ENCODE measurements around the gene TMEM38A.

The TMEM38A gene

GRCh38 chr19:16637535-16637934 is 23.4 kb upstream of the TMEM38A start:
- no peak overlapping the region for H3K4ac ChIP-seq (ENCODE audit: low read length)
- no peak overlapping the region for H3K4me2 ChIP-seq (ENCODE audit: insufficient read depth, low read length, poor library complexity, severe bottlenecking)
- no peak overlapping the region for H3K4me3 ChIP-seq (ENCODE audit: low read length in 2 of 2)
- no peak overlapping the region for H2BK12ac ChIP-seq (ENCODE audit: low read length)
- no peak overlapping the region for H2BK120ac ChIP-seq (ENCODE audit: low read depth, low read length)
- no peak overlapping the region for H2AFZ ChIP-seq (ENCODE audit: low read length)
- no peaks in the 10 kb centered on the region for H3K27me3 ChIP-seq (ENCODE audit: control insufficient read depth in 3 of 3, insufficient read depth in 3 of 3, low read depth in 1 of 3, low read length in 3 of 3)
- H3K36me3 ChIP-seq (replicated peaks in 1 of 2; ENCODE audit: control insufficient read depth in 2 of 2, insufficient read depth in 2 of 2, low read length in 2 of 2), result peaks cover 24 to 87% of the 10 kb centered on the region in 2 donors
- no peak overlapping the region for H3K27ac ChIP-seq (replicated peaks; ENCODE audit: low read length)
- H3K23ac ChIP-seq (ENCODE audit: low read depth, low read length, poor library complexity), result no peak overlapping the region
- no peak overlapping the region for H3K18ac ChIP-seq (ENCODE audit: low read length)
- no peaks in the 10 kb centered on the region for H3K4me1 ChIP-seq (ENCODE audit: control insufficient read depth in 2 of 2, insufficient read depth in 1 of 2, low read depth in 1 of 2, low read length in 2 of 2)
- H3K9ac ChIP-seq (ENCODE audit: low read depth, low read length, poor library complexity), result no peak overlapping the region
- H3K79me1 ChIP-seq (ENCODE audit: low read depth, low read length), result peaks cover 5% of the 10 kb centered on the region
- H2AK5ac ChIP-seq (ENCODE audit: low read depth, low read length), result no peak overlapping the region
- no peak overlapping the region for H2BK15ac ChIP-seq (ENCODE audit: low read length)
- no peak overlapping the region for H2BK5ac ChIP-seq (ENCODE audit: low read length)
- no peak overlapping the region for H3K14ac ChIP-seq (ENCODE audit: low read length)
- H3K9me3 ChIP-seq (replicated peaks in 1 of 2; ENCODE audit: control insufficient read depth in 2 of 2, insufficient read depth in 1 of 2, low read depth in 1 of 2, low read length in 2 of 2), result no peaks in the 10 kb centered on the region
- no peak for DNase-seq (ENCODE audit: low spot score)
- H4K91ac ChIP-seq (ENCODE audit: low read depth, low read length, poor library complexity), result no peak overlapping the region
- no peak overlapping the region for H4K8ac ChIP-seq (ENCODE audit: low read depth, low read length)

GRCh38 chr19:16638666-16639065 is 22.3 kb upstream of the TMEM38A start:
- no peak overlapping the region for H2AFZ ChIP-seq (ENCODE audit: low read length)
- no peak overlapping the region for H3K4me3 ChIP-seq (ENCODE audit: low read length in 2 of 2)
- no peak overlapping the region for H3K27ac ChIP-seq (replicated peaks; ENCODE audit: low read length)
- no CpG with 5 or more reads among the region's 1 CpG for WGBS, 2 donors (ENCODE audit: extremely low coverage in 2 of 2, insufficient read length in 2 of 2, insufficient replicate concordance in 1 of 2)
- no peak overlapping the region for H3K4me2 ChIP-seq (ENCODE audit: insufficient read depth, low read length, poor library complexity, severe bottlenecking)
- no peak overlapping the region for H3K18ac ChIP-seq (ENCODE audit: low read length)
- no peak overlapping the region for H3K4ac ChIP-seq (ENCODE audit: low read length)
- H3K27me3 ChIP-seq (ENCODE audit: control insufficient read depth in 3 of 3, insufficient read depth in 3 of 3, low read depth in 1 of 3, low read length in 3 of 3), result no peaks in the 10 kb centered on the region
- no peak overlapping the region for H2BK120ac ChIP-seq (ENCODE audit: low read depth, low read length)
- no peak overlapping the region for H3K9ac ChIP-seq (ENCODE audit: low read depth, low read length, poor library complexity)
- no peak overlapping the region for H4K91ac ChIP-seq (ENCODE audit: low read depth, low read length, poor library complexity)
- H2AK5ac ChIP-seq (ENCODE audit: low read depth, low read length), result no peak overlapping the region
- H4K8ac ChIP-seq (ENCODE audit: low read depth, low read length), result no peak overlapping the region
- H3K4me1 ChIP-seq (ENCODE audit: control insufficient read depth in 2 of 2, insufficient read depth in 1 of 2, low read depth in 1 of 2, low read length in 2 of 2), result no peaks in the 10 kb centered on the region
- no peak overlapping the region for H3K23ac ChIP-seq (ENCODE audit: low read depth, low read length, poor library complexity)
- H3K79me1 ChIP-seq (ENCODE audit: low read depth, low read length), result peaks cover 5% of the 10 kb centered on the region
- no peak overlapping the region for H2BK15ac ChIP-seq (ENCODE audit: low read length)
- H3K36me3 ChIP-seq (replicated peaks in 1 of 2; ENCODE audit: control insufficient read depth in 2 of 2, insufficient read depth in 2 of 2, low read length in 2 of 2), result peaks cover 21 to 88% of the 10 kb centered on the region in 2 donors
- no peak overlapping the region for H3K14ac ChIP-seq (ENCODE audit: low read length)
- no peaks in the 10 kb centered on the region for H3K9me3 ChIP-seq (replicated peaks in 1 of 2; ENCODE audit: control insufficient read depth in 2 of 2, insufficient read depth in 1 of 2, low read depth in 1 of 2, low read length in 2 of 2)
- H2BK5ac ChIP-seq (ENCODE audit: low read length), result no peak overlapping the region
- no peak overlapping the region for H2BK12ac ChIP-seq (ENCODE audit: low read length)
- DNase-seq (ENCODE audit: low spot score), result no peak

GRCh38 chr19:16640951-16641350 is 20.0 kb upstream of the TMEM38A start:
- no peak overlapping the region for H3K18ac ChIP-seq (ENCODE audit: low read length)

GRCh38 chr19:16641695-16642094 is 19.2 kb upstream of the TMEM38A start:
- no peak overlapping the region for H3K9ac ChIP-seq (ENCODE audit: low read depth, low read length, poor library complexity)
- no peak overlapping the region for H3K27ac ChIP-seq (replicated peaks; ENCODE audit: low read length)
- H3K14ac ChIP-seq (ENCODE audit: low read length), result no peak overlapping the region
- WGBS, 2 donors (ENCODE audit: extremely low coverage in 2 of 2, insufficient read length in 2 of 2, insufficient replicate concordance in 1 of 2), result no CpG with 5 or more reads among the region's 10 CpGs
- H3K4me2 ChIP-seq (ENCODE audit: insufficient read depth, low read length, poor library complexity, severe bottlenecking), result no peak overlapping the region
- H3K79me1 ChIP-seq (ENCODE audit: low read depth, low read length), result peaks cover 2% of the 10 kb centered on the region
- no peak overlapping the region for H3K23ac ChIP-seq (ENCODE audit: low read depth, low read length, poor library complexity)
- H2AK5ac ChIP-seq (ENCODE audit: low read depth, low read length), result no peak overlapping the region
- H4K91ac ChIP-seq (ENCODE audit: low read depth, low read length, poor library complexity), result no peak overlapping the region
- no peak overlapping the region for H2BK15ac ChIP-seq (ENCODE audit: low read length)
- no peak overlapping the region for H2AFZ ChIP-seq (ENCODE audit: low read length)
- H3K4me1 ChIP-seq (ENCODE audit: control insufficient read depth in 2 of 2, insufficient read depth in 1 of 2, low read depth in 1 of 2, low read length in 2 of 2), result no peaks in the 10 kb centered on the region
- H2BK5ac ChIP-seq (ENCODE audit: low read length), result no peak overlapping the region
- no peaks in the 10 kb centered on the region for H3K27me3 ChIP-seq (ENCODE audit: control insufficient read depth in 3 of 3, insufficient read depth in 3 of 3, low read depth in 1 of 3, low read length in 3 of 3)
- peaks cover 28 to 92% of the 10 kb centered on the region in 2 donors for H3K36me3 ChIP-seq (replicated peaks in 1 of 2; ENCODE audit: control insufficient read depth in 2 of 2, insufficient read depth in 2 of 2, low read length in 2 of 2)
- H2BK12ac ChIP-seq (ENCODE audit: low read length), result no peak overlapping the region
- H3K4ac ChIP-seq (ENCODE audit: low read length), result no peak overlapping the region
- no peak for DNase-seq (ENCODE audit: low spot score)
- no peak overlapping the region for H3K4me3 ChIP-seq (ENCODE audit: low read length in 2 of 2)
- no peaks in the 10 kb centered on the region for H3K9me3 ChIP-seq (replicated peaks in 1 of 2; ENCODE audit: control insufficient read depth in 2 of 2, insufficient read depth in 1 of 2, low read depth in 1 of 2, low read length in 2 of 2)
- no peak overlapping the region for H4K8ac ChIP-seq (ENCODE audit: low read depth, low read length)
- H2BK120ac ChIP-seq (ENCODE audit: low read depth, low read length), result no peak overlapping the region
- H3K18ac ChIP-seq (ENCODE audit: low read length), result no peak overlapping the region

More at GRCh38 chr19:16640951-16641350, 20.0 kb upstream of the TMEM38A start:
- Histone ChIP-seq H4K91ac (ENCODE audit: low read depth, low read length, poor library complexity) (no peak overlapping the region), H3K79me1 (ENCODE audit: low read depth, low read length) (peaks cover 2% of the 10 kb centered on the region), H2BK12ac (ENCODE audit: low read length) (no peak overlapping the region), H3K27ac (replicated peaks; ENCODE audit: low read length) (no peak overlapping the region), H3K9me3 (replicated peaks in 1 of 2; ENCODE audit: control insufficient read depth in 2 of 2, insufficient read depth in 1 of 2, low read depth in 1 of 2, low read length in 2 of 2) (no peaks in the 10 kb centered on the region), H3K23ac (ENCODE audit: low read depth, low read length, poor library complexity) (no peak overlapping the region), H3K4ac (ENCODE audit: low read length) (no peak overlapping the region), H3K4me2 (ENCODE audit: insufficient read depth, low read length, poor library complexity, severe bottlenecking) (no peak overlapping the region), H4K8ac (ENCODE audit: low read depth, low read length) (no peak overlapping the region), H2BK15ac (ENCODE audit: low read length) (no peak overlapping the region), H3K4me3 (ENCODE audit: low read length in 2 of 2) (no peak overlapping the region), H3K36me3 (replicated peaks in 1 of 2; ENCODE audit: control insufficient read depth in 2 of 2, insufficient read depth in 2 of 2, low read length in 2 of 2) (peaks cover 22 to 91% of the 10 kb centered on the region in 2 donors), H2BK5ac (ENCODE audit: low read length) (no peak overlapping the region), H2AFZ (ENCODE audit: low read length) (no peak overlapping the region), H3K9ac (ENCODE audit: low read depth, low read length, poor library complexity) (no peak overlapping the region), H2AK5ac (ENCODE audit: low read depth, low read length) (no peak overlapping the region), H2BK120ac (ENCODE audit: low read depth, low read length) (no peak overlapping the region), H3K14ac (ENCODE audit: low read length) (no peak overlapping the region), H3K27me3 (ENCODE audit: control insufficient read depth in 3 of 3, insufficient read depth in 3 of 3, low read depth in 1 of 3, low read length in 3 of 3) (no peaks in the 10 kb centered on the region), H3K4me1 (ENCODE audit: control insufficient read depth in 2 of 2, insufficient read depth in 1 of 2, low read depth in 1 of 2, low read length in 2 of 2) (no peaks in the 10 kb centered on the region)
- no peak for DNase-seq (ENCODE audit: low spot score)
- WGBS, 2 donors (ENCODE audit: extremely low coverage in 2 of 2, insufficient read length in 2 of 2, insufficient replicate concordance in 1 of 2), result no CpG with 5 or more reads among the region's 1 CpG

Measured in neuronal stem cell (in vitro differentiated cells).